Neural progenitor cell (in vitro differentiated cells): ENCODE results near the gene NEURL1.

Source experiments
- CTCF ChIP-seq: fragments of 200-600 bp; sonication (generic); IDR thresholded peaks from 2 replicates; pipeline ENCODE4 v1.5.1; 2017; ENCODE audit warnings: antibody characterized with exemption, mild to moderate bottlenecking
- EZH2 ChIP-seq: fragments of 200-600 bp; sonication (generic); IDR thresholded peaks from 2 replicates; pipeline ENCODE4 v1.6.1; 2017; ENCODE audit warnings: antibody characterized with exemption, mild to moderate bottlenecking, moderate library complexity

GRCh38 chr10:103603382-103603781 lies 109.9 kb downstream of the NEURL1 start:
- TF ChIP-seq CTCF (no peak), EZH2 (no peak)
